ENCODE data around the gene RBBP8NL.

GRCh38 chr20:62388839-62389600 lies 38.3 kb downstream of the RBBP8NL start:
- TF ChIP-seq CTCF (IDR thresholded peaks at IDR 0.05) (peak in 1 of 4 donors; percentile 3), POLR2A (IDR thresholded peaks at IDR 0.05) (no peak)
